ENCODE measurements around the gene GLYATL1. TPM values are rescaled to one million over a fixed set of nuclear protein-coding genes. Genes with fewer than 3 reads are reported as not detected.

Gene GLYATL1
- total RNA-seq, 4 donors from 2014 or later, result 2.4 to 3.6 TPM; not detected in 2

GRCh38 chr11:58949184-58949583 lies 9.9 kb downstream of the GLYATL1 start:
- H3K27ac ChIP-seq, result no peak overlapping the region
- H3K36me3 ChIP-seq, result no peaks in the 10 kb centered on the region
- H3K4me1 ChIP-seq, result no peaks in the 10 kb centered on the region
- no peak overlapping the region for H3K4me3 ChIP-seq
- TF ChIP-seq, protein P1, sequence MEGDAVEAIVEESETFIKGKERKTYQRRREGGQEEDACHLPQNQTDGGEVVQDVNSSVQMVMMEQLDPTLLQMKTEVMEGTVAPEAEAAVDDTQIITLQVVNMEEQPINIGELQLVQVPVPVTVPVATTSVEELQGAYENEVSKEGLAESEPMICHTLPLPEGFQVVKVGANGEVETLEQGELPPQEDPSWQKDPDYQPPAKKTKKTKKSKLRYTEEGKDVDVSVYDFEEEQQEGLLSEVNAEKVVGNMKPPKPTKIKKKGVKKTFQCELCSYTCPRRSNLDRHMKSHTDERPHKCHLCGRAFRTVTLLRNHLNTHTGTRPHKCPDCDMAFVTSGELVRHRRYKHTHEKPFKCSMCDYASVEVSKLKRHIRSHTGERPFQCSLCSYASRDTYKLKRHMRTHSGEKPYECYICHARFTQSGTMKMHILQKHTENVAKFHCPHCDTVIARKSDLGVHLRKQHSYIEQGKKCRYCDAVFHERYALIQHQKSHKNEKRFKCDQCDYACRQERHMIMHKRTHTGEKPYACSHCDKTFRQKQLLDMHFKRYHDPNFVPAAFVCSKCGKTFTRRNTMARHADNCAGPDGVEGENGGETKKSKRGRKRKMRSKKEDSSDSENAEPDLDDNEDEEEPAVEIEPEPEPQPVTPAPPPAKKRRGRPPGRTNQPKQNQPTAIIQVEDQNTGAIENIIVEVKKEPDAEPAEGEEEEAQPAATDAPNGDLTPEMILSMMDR (IDR thresholded peaks at IDR 0.05), result no peak
- no peak for TF ChIP-seq POLR2A (IDR thresholded peaks at IDR 0.05)
- no peak for DNase-seq
- no peaks in the 10 kb centered on the region for H3K9me3 ChIP-seq
- no peaks in the 10 kb centered on the region for H3K27me3 ChIP-seq

- H3K27me3 ChIP-seq, result no peaks in the 10 kb centered on the region
- H3K36me3 ChIP-seq, result no peaks in the 10 kb centered on the region
- no peak overlapping the region for H3K4me3 ChIP-seq
- H3K4me1 ChIP-seq, result no peaks in the 10 kb centered on the region
- no peak overlapping the region for H3K27ac ChIP-seq
- no peak for DNase-seq
- no peaks in the 10 kb centered on the region for H3K9me3 ChIP-seq
- TF ChIP-seq, protein P1 (IDR thresholded peaks at IDR 0.05), result no peak
- TF ChIP-seq POLR2A (IDR thresholded peaks at IDR 0.05), result no peak
Measured at GRCh38 chr11:58957922-58958321, 18.6 kb downstream of the GLYATL1 start.

DNA sequence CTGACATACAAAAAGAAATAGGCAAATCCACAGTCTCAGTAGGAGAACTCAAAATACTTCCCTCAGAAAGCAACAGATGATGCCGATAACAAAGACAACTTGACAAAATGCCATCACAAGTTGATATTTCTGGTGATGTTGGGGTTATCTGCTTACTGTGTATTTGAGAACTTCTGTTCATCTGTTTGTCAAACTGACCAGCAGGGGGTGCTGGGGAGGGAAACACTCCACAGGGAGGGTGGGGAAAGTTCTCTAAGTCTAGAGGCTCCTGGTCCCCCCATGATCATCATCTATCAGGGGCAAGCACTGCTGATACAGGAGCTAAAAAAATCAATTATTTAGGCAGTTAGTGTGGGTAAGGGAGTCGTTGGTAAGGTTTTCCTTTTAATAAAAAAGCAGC lies 19.2 kb downstream of the GLYATL1 start:
- no peak overlapping the region for H3K4me3 ChIP-seq
- H3K27me3 ChIP-seq, result no peaks in the 10 kb centered on the region
- TF ChIP-seq POLR2A (IDR thresholded peaks at IDR 0.05), result no peak
- TF ChIP-seq, protein P1 (IDR thresholded peaks at IDR 0.05), result peak in 5 of 6 experiments; percentile 13 to 61 (median 44)
- no peaks in the 10 kb centered on the region for H3K9me3 ChIP-seq
- H3K36me3 ChIP-seq, result no peaks in the 10 kb centered on the region
- no peaks in the 10 kb centered on the region for H3K4me1 ChIP-seq
- DNase-seq, result peak in 2 of 3 donors; percentile 72 to 82
- no peak overlapping the region for H3K27ac ChIP-seq

- DNase-seq, result no peak
- no peaks in the 10 kb centered on the region for H3K4me1 ChIP-seq
- H3K9me3 ChIP-seq, result no peaks in the 10 kb centered on the region
- H3K27me3 ChIP-seq, result no peaks in the 10 kb centered on the region
- H3K4me3 ChIP-seq, result no peak overlapping the region
- no peak overlapping the region for H3K27ac ChIP-seq
- TF ChIP-seq POLR2A (IDR thresholded peaks at IDR 0.05), result no peak
- TF ChIP-seq, protein P1 (IDR thresholded peaks at IDR 0.05), result no peak
- H3K36me3 ChIP-seq, result no peaks in the 10 kb centered on the region
Measured at GRCh38 chr11:58963551-58964104, 24.3 kb downstream of the GLYATL1 start.

GRCh38 chr11:58965246-58965985 lies 26.1 kb downstream of the GLYATL1 start:
- Histone ChIP-seq H3K36me3 (no peaks in the 10 kb centered on the region), H3K27me3 (no peaks in the 10 kb centered on the region), H3K4me3 (no peak overlapping the region), H3K9me3 (no peaks in the 10 kb centered on the region), H3K4me1 (no peaks in the 10 kb centered on the region), H3K27ac (no peak overlapping the region)
- DNase-seq, result no peak
- TF ChIP-seq, protein P1 (IDR thresholded peaks at IDR 0.05), result no peak
- no peak for TF ChIP-seq POLR2A (IDR thresholded peaks at IDR 0.05)

Measured in Peyer's patch (tissue), 4 donors.